Cardiac septum (tissue), 1 donor: ENCODE data around the gene SAMD13. TPM values are rescaled to one million over a fixed set of nuclear protein-coding genes. Genes with fewer than 3 reads are reported as not detected.

Experiments
- DNase-seq: peaks from one replicate; pipeline ENCODE4 v3.0.0-alpha.2; 2020; ENCODE audit warnings: low spot score
- intact Hi-C: fragments of 100-400 bp; cut with DNase I; formaldehyde crosslinking; loops from one replicate; pipeline ENCODE4 v1.14.0; 2022
- long read RNA-seq: library from polyadenylated mRNA; unstranded; transcript quantifications from one replicate; pipeline ENCODE4 v2.0.0, GENCODE V29; 2021
- total RNA-seq: library from RNA; stranded (reverse); fragmentation: NEBNext Ultra II Directional; extraction: Animal tissue kit (Norgen Biotek cat#: 25700); gene quantifications from one replicate; pipeline ENCODE4 v1.2.1, GENCODE V29; 2021
- donor health status: DM: no; HTN: no; CAD: no.

The SAMD13 gene
- total RNA-seq: 0.78 TPM
- long read RNA-seq, partial matches to known transcripts: 0 of 1 reads
- long read RNA-seq, other reads (novel, unspliced or antisense): 0 of 1 reads

GRCh38 chr1:84301004-84301784 lies at the start of gene SAMD13:
TSS of gene SAMD13 (plus strand) at chr1:84301708. CDS start at chr1:84303235, 1,527 bp downstream.
- intact Hi-C loops: no loop called here
- DNase-seq: no peak

- no peak for DNase-seq
- intact Hi-C loops: no loop called here
These were observed 48.5 kb upstream of the SAMD13 start for GRCh38 chr1:84253036-84253435.

DNA sequence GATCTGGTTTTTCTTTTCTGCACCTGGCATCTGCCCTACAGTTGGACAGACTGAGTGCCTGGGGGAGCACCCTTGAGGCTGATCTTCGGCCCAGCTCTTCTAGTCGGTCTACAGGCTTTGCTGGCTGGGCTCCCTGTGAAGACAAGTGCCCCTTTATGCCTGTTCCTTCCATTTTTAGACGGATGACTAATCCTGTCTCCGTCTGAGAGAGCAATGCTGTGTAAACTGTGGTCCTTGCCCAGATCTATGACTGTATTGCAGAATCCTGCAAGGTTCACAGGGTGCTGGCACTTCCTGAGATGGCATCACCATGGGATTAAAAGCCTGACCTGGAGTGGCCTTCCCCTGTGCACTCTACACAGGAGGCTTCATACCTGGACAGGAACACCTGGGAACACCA lies 47.6 kb upstream of the SAMD13 start:
- intact Hi-C loops: no loop called here
- DNase-seq: peak; percentile 76

DNA sequence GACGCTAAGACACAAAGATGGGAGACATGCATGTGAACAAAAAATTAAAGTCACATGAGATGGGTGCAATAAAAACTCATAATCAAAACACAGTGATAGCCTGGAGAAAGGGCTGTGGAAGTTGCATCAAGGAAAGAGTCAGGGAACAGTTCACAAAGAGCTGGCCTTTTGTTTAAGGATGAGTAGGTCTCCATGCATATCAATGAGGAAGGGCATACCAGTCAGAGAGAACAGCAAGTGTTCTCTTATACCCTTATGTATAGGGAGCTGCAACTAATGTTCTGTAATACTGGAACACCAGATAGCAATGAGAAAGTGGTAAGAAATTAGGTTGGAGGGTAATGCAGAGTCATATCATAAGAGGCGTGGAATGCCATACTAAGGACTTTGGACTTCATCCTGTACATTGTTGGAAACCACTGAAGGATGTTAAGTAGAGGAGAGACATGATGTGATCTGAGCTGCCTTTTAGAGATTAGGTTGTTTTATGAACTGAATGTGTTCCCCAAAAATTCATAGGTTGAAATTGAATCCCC lies 46.7 kb upstream of the SAMD13 start:
- intact Hi-C loops: no loop called here
- DNase-seq: no peak

DNA sequence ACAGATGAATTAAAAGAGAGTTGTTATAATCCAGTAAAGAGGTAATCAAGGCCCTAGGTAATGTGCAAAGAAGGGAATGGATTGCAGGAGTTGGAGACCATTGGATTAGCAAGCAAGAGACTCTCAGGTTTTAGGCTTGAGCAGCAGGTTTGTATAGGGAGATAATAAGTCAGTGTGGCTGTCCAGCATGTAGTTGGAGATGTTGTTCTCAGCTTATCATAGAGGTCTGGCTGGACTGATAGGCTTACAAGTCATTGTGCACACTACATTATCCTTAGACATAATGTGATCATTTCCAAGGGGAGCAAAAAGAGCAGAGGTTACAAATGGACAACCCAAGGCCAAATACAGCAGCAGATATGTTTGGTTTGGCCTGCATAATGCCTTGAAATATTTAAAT lies 45.9 kb upstream of the SAMD13 start:
- intact Hi-C loops: no loop called here
- DNase-seq: no peak

DNA sequence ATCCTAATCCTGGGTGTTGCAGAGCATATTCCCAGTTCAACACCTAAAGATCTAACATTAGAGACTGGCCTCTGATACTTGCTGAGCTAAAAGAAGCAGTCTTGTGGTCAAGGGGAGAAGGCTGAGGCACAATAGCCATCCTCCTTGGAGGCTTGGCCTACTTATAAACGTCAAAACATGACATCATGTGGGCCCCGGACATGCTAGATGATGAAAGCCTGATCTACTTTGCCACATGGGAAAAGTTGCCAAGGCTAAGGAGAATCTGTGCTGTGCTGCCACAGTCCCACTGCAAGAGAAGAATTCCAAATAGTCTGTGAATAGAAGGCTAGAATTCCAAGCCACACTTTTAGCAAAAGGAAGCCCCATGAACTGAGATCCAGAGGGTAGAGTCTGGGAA lies 43.9 kb upstream of the SAMD13 start:
- DNase-seq: no peak
- intact Hi-C loops: no loop called here

- intact Hi-C loops: no loop called here
- no peak for DNase-seq
These were observed 42.1 kb upstream of the SAMD13 start for GRCh38 chr1:84259376-84259775.

- no peak for DNase-seq
- intact Hi-C loops: no loop called here
These were observed 41.5 kb upstream of the SAMD13 start for GRCh38 chr1:84259989-84260388.

DNA sequence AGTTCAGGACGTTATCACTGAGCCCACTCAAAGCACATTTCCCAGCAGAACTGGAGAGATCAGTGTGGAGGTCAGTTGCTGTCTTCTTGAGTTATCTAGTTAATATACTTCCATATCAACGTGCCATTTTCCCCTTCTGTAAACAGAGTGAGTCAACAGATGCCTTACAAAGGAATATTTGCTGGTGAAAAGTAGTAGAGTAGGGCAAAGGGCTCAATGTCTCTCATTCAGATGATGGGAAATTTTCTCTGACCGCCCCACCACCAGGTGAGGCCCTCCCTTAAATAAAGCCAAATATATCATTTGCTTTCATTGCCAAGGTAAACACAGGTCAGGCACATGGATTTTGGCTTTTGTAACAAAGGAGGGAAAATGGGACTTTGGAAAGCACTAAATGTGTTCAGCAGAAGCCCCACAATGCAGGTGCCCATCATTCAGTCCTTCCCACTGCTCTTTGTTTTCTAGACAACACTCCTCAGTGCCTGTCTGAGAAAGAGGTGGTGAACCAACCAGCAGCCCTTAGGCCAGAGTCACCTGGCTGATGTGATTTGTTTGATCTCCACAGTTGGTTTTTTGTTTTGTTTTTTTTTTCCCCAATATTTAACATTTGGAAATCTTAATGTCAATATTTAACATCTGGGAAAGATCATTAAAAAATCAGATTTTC lies 40.5 kb upstream of the SAMD13 start:
- DNase-seq: no peak
- intact Hi-C loops: no loop called here

GRCh38 chr1:84264961-84265360 lies 36.5 kb upstream of the SAMD13 start:
- no peak for DNase-seq
- intact Hi-C loops: no loop called here

DNA sequence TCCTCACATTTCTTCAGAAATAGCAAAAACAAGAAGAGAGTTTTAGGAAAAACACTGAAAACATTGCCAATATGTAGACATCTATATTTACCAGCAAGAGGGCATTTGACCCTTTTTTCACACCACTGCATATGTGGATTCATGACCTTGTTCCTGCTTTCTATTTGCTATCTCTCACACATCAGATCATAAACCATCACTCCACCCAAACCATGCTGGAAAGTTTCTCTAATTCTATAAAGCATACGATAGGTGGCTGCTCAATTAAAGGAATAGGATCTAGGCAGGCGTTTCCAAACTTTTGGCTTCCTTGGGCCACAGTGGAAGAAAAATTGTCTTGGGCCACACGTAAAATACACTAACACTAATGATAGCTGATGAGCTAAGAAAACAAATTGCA lies 35.6 kb upstream of the SAMD13 start:
- no peak for DNase-seq
- intact Hi-C loops: no loop called here

GRCh38 chr1:84266748-84267147 lies 34.8 kb upstream of the SAMD13 start:
- DNase-seq: no peak
- intact Hi-C loops: no loop called here

DNA sequence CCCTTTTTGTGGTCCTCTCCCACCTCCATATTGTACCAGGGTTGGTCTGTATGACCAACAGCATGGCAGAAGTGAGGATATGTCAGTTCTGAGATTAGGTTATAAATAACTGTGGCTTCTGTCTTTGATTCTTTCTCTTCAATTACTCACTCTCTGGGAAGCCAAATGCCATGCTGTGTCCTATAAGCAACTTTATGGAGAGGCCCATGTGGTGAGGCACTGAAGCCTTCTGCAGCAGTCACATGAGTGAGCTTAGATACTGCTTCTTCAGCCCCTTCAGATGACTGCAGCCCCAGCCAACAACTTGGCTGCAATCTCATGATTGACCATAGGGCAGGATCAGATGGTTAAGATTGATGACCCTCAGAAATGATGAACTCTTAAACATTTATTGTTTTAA lies 34.0 kb upstream of the SAMD13 start:
- intact Hi-C loops: no loop called here
- no peak for DNase-seq

DNA sequence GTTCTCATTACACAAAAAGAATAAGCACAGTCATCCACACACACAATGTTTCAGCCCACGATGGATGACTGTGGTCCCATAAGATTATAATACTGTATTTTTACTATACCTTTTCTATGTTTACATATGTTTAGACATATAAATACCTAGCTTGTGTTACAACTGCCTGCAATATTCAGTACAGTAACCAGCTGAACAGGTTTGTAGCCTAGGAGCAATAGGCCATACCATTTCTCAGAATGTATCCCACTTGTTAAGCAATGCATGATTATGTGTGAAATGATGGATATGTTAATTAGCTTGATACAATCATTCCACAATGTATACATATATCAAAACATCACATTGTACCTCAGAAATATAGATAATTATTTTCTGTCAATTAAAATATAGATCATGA lies 33.2 kb upstream of the SAMD13 start:
- DNase-seq: no peak
- intact Hi-C loops: no loop called here

DNA sequence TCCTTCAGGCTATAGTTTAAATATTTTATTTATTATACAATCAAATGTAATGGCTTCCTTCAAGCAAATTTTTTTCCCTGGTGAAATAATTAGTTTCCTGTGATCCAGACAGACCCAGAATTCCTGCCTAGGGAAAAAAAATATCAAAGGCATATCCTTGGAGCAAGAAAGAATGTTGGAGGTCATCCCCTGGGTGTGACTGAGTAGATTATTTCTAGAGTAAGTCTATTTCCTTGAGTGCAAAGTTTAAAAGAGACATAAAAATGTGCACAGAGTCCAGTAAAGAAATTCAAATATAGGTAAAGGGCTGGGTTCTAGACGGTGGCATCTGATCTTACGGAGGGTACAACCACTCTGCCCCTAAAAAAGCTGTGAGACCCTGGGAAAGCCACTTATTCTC lies 32.2 kb upstream of the SAMD13 start:
- intact Hi-C loops: no loop called here
- no peak for DNase-seq

DNA sequence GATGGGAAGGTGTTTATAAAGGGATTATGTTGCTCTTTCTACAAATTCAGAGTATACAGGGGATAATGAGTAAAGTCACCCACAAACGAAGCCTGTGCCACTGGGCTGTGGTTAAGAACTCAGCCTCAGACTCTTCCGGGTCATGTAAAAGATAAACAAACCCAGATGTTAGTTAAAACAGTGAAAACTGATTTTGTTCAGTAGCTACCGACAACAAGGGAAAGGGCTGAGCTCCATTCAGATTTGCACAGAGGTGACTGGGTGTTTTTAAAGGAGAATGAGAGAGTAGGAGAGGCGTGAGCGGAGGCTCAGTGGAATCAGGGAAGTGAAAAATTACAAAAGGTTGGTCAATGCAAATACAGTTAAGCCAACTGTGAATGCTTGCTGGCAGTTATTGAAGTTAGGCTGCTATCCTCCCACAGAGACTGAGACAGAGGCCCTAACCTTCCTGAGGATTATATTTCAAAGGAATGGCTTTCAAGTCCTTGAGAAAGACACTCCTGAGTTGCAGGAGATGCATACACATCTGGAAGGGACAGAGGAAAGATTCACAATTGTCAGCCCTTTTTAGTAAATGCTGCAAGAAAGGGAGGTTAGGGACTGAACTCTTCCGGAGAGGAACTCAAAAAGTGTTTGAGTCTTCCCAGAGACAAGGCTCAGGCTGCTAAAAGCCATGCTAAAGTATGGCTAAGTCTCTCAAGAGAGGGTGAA lies 29.9 kb upstream of the SAMD13 start:
- intact Hi-C loops: no loop called here

DNA sequence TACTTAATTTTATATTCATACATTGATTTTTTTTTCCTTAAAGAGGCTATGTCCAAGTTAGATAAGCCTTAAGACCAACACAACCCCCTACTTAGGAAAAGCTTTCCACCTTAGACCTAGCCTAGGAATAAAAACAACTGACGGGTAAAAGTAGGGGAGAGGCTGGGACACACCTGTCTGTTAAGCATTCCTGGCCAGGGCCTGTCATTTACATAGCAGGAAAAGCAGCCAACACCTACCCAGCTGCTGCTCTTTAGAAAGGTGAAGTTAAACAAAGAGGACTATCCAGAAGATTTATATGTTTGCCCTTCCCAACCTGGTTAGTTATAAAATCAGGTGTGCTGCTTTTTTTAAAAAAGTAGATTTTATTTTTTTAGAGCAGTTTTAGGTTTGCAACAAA lies 29.1 kb upstream of the SAMD13 start:
- intact Hi-C loops: no loop called here

More for the DNA sequence above, 29.9 kb upstream of the SAMD13 start:
- DNase-seq: no peak

DNA sequence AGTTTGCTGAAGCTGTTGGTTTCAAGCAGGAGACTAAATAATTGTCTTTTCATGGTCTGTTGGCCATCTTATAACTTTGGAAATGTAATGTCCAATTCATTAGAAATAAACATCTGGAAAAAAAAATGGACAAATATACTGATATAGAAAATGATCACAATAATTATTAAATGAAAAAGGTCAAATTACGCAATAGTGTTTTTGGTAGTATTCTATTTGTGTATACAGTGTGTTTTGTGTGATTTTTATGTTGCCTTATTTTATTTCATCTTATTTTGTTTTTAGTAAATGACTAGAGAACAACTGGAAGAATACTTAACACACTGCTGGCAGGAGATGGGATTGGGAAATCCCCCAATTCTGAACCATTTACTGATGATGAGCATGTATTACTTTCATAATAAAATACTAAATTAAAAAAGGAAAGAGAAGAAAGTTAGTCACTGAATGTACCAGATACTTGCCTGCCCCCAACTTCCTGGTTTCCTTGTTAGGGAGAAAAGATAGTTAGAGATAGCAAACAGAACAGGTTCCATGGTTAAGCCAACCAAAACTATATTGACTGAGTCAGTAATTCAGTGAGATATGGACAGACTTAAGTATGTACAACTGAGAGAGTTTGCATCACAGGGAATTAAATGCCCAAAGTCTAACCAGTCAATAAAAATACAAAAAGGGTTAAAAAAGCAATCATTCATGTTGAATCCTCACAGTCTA lies 24.0 kb upstream of the SAMD13 start:
- no peak for DNase-seq
- intact Hi-C loops: no loop called here

More for the DNA sequence above, 29.1 kb upstream of the SAMD13 start:
- no peak for DNase-seq

GRCh38 chr1:84278905-84279304 lies 22.6 kb upstream of the SAMD13 start:
- intact Hi-C loops: no loop called here
- no peak for DNase-seq

GRCh38 chr1:84280912-84281311 lies 20.6 kb upstream of the SAMD13 start:
- DNase-seq: no peak
- intact Hi-C loops: no loop called here
